Left lobe of liver (tissue), 2 donors: ENCODE measurements around the gene B3GNT3. TPM values are rescaled to one million over a fixed set of nuclear protein-coding genes. Genes with fewer than 3 reads are reported as not detected.

Experiments used
- ATAC-seq: fragments of 200-7000 bp; cut with Tn5 transposase; one replicate; pipeline ENCODE4 v1.9.1; 2020; ENCODE audit warnings: mild to moderate bottlenecking, moderate library complexity
- DNase-seq: peaks from one replicate; pipeline ENCODE4 v3.0.0-alpha.2; 2020; ENCODE audit warnings: low spot score
- total RNA-seq: library from RNA; stranded (reverse); gene quantifications from one replicate; pipeline ENCODE4 v1.2.1, GENCODE V29; 2021
- donor health status: DM: no; HTN: no; CAD: no; lungs with moderate emphysema.
- donor health status: DM: no; HTN: yes; CAD: no.

The B3GNT3 gene
- 1.2 TPM for total RNA-seq

GRCh38 chr19:17794731-17795494 lies at the start of gene B3GNT3:
Gene B3GNT3, plus strand, starts transcription at chr19:17795138. Its CDS starts 12,670 bp downstream, at chr19:17807808.
- DNase-seq (no peak), ATAC-seq (peak; percentile 8)

- DNase-seq (peak; percentile 82), ATAC-seq (peak; percentile 92)
These were observed 47.5 kb upstream of the B3GNT3 start for GRCh38 chr19:17747205-17748098.

GRCh38 chr19:17748884-17749638 lies 45.9 kb upstream of the B3GNT3 start:
- ATAC-seq (no peak), DNase-seq (no peak)

- DNase-seq (no peak), ATAC-seq (peak; percentile 30)
These were observed 45.0 kb upstream of the B3GNT3 start for GRCh38 chr19:17749912-17750317.

GRCh38 chr19:17751103-17751911 lies 43.6 kb upstream of the B3GNT3 start, which contains the start of gene FCHO1:
Gene FCHO1, plus strand, starts transcription at chr19:17751477. Its CDS starts 3,688 bp downstream, at chr19:17755165.
- DNase-seq (no peak), ATAC-seq (peak; percentile 31)

GRCh38 chr19:17751912-17752273 lies 43.0 kb upstream of the B3GNT3 start:
- ATAC-seq, result no peak
- DNase-seq, result no peak

- DNase-seq (no peak), ATAC-seq (no peak)
These were observed 41.9 kb upstream of the B3GNT3 start for GRCh38 chr19:17752865-17753639.

- no peak for DNase-seq
- no peak for ATAC-seq
These were observed 41.0 kb upstream of the B3GNT3 start for GRCh38 chr19:17753976-17754375.

GRCh38 chr19:17754634-17755442 lies 40.1 kb upstream of the B3GNT3 start:
- no peak for DNase-seq
- no peak for ATAC-seq

GRCh38 chr19:17755443-17755890 lies 39.5 kb upstream of the B3GNT3 start:
- ATAC-seq, result no peak
- no peak for DNase-seq

GRCh38 chr19:17755977-17756670 lies 38.8 kb upstream of the B3GNT3 start:
- DNase-seq (no peak), ATAC-seq (no peak)

- ATAC-seq, result peak; percentile 86
- DNase-seq, result peak; percentile 73
These were observed 37.8 kb upstream of the B3GNT3 start for GRCh38 chr19:17757125-17757524.

- DNase-seq, result no peak
- ATAC-seq, result no peak
These were observed 36.4 kb upstream of the B3GNT3 start for GRCh38 chr19:17758515-17758914.

GRCh38 chr19:17761148-17761547 lies 33.8 kb upstream of the B3GNT3 start:
- DNase-seq (no peak), ATAC-seq (no peak)

GRCh38 chr19:17762505-17763229 lies 32.3 kb upstream of the B3GNT3 start:
- DNase-seq, result no peak
- no peak for ATAC-seq

- DNase-seq, result no peak
- ATAC-seq, result no peak
These were observed 30.6 kb upstream of the B3GNT3 start for GRCh38 chr19:17764348-17764747.

GRCh38 chr19:17765069-17765618 lies 29.8 kb upstream of the B3GNT3 start:
- ATAC-seq (peak; percentile 73), DNase-seq (peak; percentile 60)
